OCI-LY3 (cell line): ENCODE results near the gene KBTBD4.

Experiments
- EZH2phosphoT487 ChIP-seq: fragments of 200-600 bp; shearing (Covaris generic); IDR thresholded peaks from 2 replicates; pipeline ENCODE4 v1.6.1; 2018; ENCODE audit warnings: antibody characterized with exemption, mixed run types, low read depth
- TF ChIP-seq, protein P1 (sequence below): fragments of 200-600, 300-600 bp; sonication (generic); IDR thresholded peaks from 2 replicates; pipeline ENCODE4 v1.5.1; 2014; ENCODE audit warnings: antibody characterized with exemption, low read length, low read depth

DNA sequence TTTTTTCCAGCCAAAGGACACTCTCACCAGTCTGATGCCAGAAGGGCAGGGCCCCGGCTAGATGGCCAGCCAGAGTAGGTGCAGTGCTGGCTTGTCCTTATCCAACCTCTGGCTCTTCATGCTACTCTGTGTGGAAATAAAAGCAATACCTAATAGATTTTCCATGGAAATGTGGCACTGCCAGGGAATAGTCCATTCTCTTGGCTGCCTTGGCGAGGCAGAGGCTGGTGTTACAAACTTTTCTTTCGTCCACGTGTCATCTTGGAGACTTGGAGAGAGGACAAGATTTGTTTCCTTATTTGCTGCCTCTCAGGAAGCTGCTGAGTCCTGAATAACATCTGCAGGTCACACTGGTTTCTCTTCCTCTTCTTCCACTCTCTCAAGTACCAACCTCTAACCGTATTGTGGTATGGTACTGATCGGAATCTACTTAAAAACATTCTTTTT, 32.6 kb upstream of the KBTBD4 start:
- TF ChIP-seq, protein P1, sequence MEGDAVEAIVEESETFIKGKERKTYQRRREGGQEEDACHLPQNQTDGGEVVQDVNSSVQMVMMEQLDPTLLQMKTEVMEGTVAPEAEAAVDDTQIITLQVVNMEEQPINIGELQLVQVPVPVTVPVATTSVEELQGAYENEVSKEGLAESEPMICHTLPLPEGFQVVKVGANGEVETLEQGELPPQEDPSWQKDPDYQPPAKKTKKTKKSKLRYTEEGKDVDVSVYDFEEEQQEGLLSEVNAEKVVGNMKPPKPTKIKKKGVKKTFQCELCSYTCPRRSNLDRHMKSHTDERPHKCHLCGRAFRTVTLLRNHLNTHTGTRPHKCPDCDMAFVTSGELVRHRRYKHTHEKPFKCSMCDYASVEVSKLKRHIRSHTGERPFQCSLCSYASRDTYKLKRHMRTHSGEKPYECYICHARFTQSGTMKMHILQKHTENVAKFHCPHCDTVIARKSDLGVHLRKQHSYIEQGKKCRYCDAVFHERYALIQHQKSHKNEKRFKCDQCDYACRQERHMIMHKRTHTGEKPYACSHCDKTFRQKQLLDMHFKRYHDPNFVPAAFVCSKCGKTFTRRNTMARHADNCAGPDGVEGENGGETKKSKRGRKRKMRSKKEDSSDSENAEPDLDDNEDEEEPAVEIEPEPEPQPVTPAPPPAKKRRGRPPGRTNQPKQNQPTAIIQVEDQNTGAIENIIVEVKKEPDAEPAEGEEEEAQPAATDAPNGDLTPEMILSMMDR: no peak
- TF ChIP-seq EZH2phosphoT487: no peak
